Vagina (tissue), 2 donors: Measurements from ENCODE around the gene OR6B1.

Experiments
- POLR2A ChIP-seq, 2 donors: fragments of 450-650 bp; IDR thresholded peaks; one replicate each; pipeline ENCODE4 v1.6.1; 2017; ENCODE audit warnings: antibody characterized with exemption in 2 of 2, mild to moderate bottlenecking in 2 of 2, moderate library complexity in 2 of 2
- TF ChIP-seq, protein P1 (sequence below), 3 experiments: fragments of 450-650 bp in 2 of 3; fragments of 200-600 bp in 1 of 3; sonication (generic) in 1 of 3; IDR thresholded peaks; one replicate each; pipeline ENCODE4 v1.5.1; 2017 to 2019; ENCODE audit warnings: antibody characterized with exemption in 3 of 3, mild to moderate bottlenecking in 2 of 3, moderate library complexity in 2 of 3

- no peak for TF ChIP-seq POLR2A (IDR thresholded peaks at IDR 0.05)
- TF ChIP-seq, protein P1, sequence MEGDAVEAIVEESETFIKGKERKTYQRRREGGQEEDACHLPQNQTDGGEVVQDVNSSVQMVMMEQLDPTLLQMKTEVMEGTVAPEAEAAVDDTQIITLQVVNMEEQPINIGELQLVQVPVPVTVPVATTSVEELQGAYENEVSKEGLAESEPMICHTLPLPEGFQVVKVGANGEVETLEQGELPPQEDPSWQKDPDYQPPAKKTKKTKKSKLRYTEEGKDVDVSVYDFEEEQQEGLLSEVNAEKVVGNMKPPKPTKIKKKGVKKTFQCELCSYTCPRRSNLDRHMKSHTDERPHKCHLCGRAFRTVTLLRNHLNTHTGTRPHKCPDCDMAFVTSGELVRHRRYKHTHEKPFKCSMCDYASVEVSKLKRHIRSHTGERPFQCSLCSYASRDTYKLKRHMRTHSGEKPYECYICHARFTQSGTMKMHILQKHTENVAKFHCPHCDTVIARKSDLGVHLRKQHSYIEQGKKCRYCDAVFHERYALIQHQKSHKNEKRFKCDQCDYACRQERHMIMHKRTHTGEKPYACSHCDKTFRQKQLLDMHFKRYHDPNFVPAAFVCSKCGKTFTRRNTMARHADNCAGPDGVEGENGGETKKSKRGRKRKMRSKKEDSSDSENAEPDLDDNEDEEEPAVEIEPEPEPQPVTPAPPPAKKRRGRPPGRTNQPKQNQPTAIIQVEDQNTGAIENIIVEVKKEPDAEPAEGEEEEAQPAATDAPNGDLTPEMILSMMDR (IDR thresholded peaks at IDR 0.05): no peak
Observed at GRCh38 chr7:143958781-143959180, 41.3 kb upstream of the OR6B1 start.
